Inflammatory macrophage treated with lipopolysaccharide for 1 hour (primary cell): ENCODE results near the gene LIPH.
"Not testable (repeated sequence)": the region's sequence is repeated elsewhere in the genome, so short reads cannot be mapped to it uniquely, and the experiment has no call there.

Source experiments
- DNase-seq, 2 donors: peaks; one replicate each; pipeline ENCODE4 v3.0.0-alpha.2; 2020 to 2022

LIPH gene

GRCh38 chr3:185484296-185484695, 68.1 kb downstream of the LIPH start:
- DNase-seq = no peak

- peak; percentile 23 to 39 for DNase-seq
These were observed 72.9 kb downstream of the LIPH start for GRCh38 chr3:185479373-185479945.

GRCh38 chr3:185477316-185477715, 75.1 kb downstream of the LIPH start:
- no peak for DNase-seq

- DNase-seq = not testable (repeated sequence)
These were observed 77.5 kb downstream of the LIPH start for GRCh38 chr3:185474922-185475321.

GRCh38 chr3:185473290-185473815, 79.0 kb downstream of the LIPH start:
- no peak for DNase-seq

GRCh38 chr3:185470323-185470722, 82.1 kb downstream of the LIPH start:
- DNase-seq = no peak

GRCh38 chr3:185469542-185469941, 82.8 kb downstream of the LIPH start:
- DNase-seq = no peak

GRCh38 chr3:185466123-185466522, 86.3 kb downstream of the LIPH start:
- DNase-seq = not testable (repeated sequence)

- DNase-seq = no peak
These were observed 86.9 kb downstream of the LIPH start for GRCh38 chr3:185465471-185465870.

- DNase-seq = peak in 1 of 2 donors; percentile 50
These were observed 91.6 kb downstream of the LIPH start for GRCh38 chr3:185460719-185461350.

- no peak for DNase-seq
These were observed 92.1 kb downstream of the LIPH start for GRCh38 chr3:185460309-185460708.

GRCh38 chr3:185457376-185457775, 95.0 kb downstream of the LIPH start:
- peak; percentile 16 to 26 for DNase-seq
